ENCODE data around the gene DLGAP1.

Gene DLGAP1

GRCh38 chr18:4224031-4224704 lies 230.9 kb downstream of the DLGAP1 start:
- Histone ChIP-seq H3K18ac (ENCODE audit: low read length) (no peak overlapping the region), H2BK15ac (ENCODE audit: low read length) (no peak overlapping the region), H3K4ac (ENCODE audit: low read length) (no peak overlapping the region), H3K14ac (ENCODE audit: low read length) (no peak overlapping the region), H3K9ac (ENCODE audit: low read depth, low read length, poor library complexity) (no peak overlapping the region), H3K27me3 (ENCODE audit: control insufficient read depth in 3 of 3, insufficient read depth in 3 of 3, low read depth in 1 of 3, low read length in 3 of 3) (no peaks in the 10 kb centered on the region), H2BK12ac (ENCODE audit: low read length) (no peak overlapping the region), H4K8ac (ENCODE audit: low read depth, low read length) (no peak overlapping the region), H2BK5ac (ENCODE audit: low read length) (no peak overlapping the region), H4K91ac (ENCODE audit: low read depth, low read length, poor library complexity) (no peak overlapping the region), H3K4me1 (ENCODE audit: control insufficient read depth in 2 of 2, insufficient read depth in 1 of 2, low read depth in 1 of 2, low read length in 2 of 2) (no peaks in the 10 kb centered on the region), H3K4me2 (ENCODE audit: insufficient read depth, low read length, poor library complexity, severe bottlenecking) (no peak overlapping the region), H3K79me1 (ENCODE audit: low read depth, low read length) (no peaks in the 10 kb centered on the region), H3K4me3 (ENCODE audit: low read length in 2 of 2) (no peak overlapping the region), H3K36me3 (replicated peaks in 1 of 2; ENCODE audit: control insufficient read depth in 2 of 2, insufficient read depth in 2 of 2, low read length in 2 of 2) (no peaks in the 10 kb centered on the region), H3K23ac (ENCODE audit: low read depth, low read length, poor library complexity) (no peak overlapping the region), H2AK5ac (ENCODE audit: low read depth, low read length) (no peak overlapping the region), H3K27ac (replicated peaks; ENCODE audit: low read length) (no peak overlapping the region), H2AFZ (ENCODE audit: low read length) (no peak overlapping the region), H3K9me3 (replicated peaks in 1 of 2; ENCODE audit: control insufficient read depth in 2 of 2, insufficient read depth in 1 of 2, low read depth in 1 of 2, low read length in 2 of 2) (no peaks in the 10 kb centered on the region), H2BK120ac (ENCODE audit: low read depth, low read length) (no peak overlapping the region)
- DNase-seq (ENCODE audit: low spot score): no peak
- no CpG with 5 or more reads among the region's 4 CpGs for WGBS, 2 donors (ENCODE audit: extremely low coverage in 2 of 2, insufficient read length in 2 of 2, insufficient replicate concordance in 1 of 2)

DNA sequence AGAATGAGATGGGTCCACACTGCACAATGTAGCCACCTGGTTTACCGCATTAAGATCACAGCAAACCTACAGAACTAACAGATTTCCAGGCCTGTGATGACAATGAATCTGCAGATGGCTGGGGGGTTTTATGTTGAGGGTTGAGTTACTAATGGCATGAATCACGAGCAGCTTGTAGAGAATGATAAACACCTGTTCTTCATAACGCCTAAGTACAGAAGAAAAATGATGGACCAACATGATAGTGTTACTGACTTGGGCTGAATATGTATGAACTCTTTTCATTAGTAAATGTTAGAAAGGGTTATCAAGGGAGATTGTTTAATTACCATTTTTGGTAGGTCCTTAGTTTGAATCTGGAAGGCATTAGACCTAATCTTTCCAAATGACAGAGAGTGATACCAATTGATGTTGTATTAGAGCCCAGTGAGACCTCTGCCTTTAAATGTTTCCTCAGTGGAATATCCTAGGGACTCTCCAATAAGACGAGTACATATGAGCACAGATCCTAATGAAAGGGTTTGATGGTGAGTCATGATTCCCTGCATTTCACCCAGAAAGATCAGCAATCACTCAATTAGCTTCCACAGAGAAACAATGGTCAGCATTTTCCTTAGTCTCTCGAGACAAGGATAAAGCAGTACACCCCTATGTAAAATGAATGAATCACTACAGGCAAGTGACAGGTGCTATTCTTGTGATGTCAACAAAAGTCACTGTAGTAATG lies 243.8 kb downstream of the DLGAP1 start:
- no peak overlapping the region for H3K18ac ChIP-seq (ENCODE audit: low read length)

GRCh38 chr18:4208366-4208765 lies 246.7 kb downstream of the DLGAP1 start:
- Histone ChIP-seq H2BK15ac (ENCODE audit: low read length) (no peak overlapping the region), H3K27me3 (ENCODE audit: control insufficient read depth in 3 of 3, insufficient read depth in 3 of 3, low read depth in 1 of 3, low read length in 3 of 3) (no peaks in the 10 kb centered on the region), H3K14ac (ENCODE audit: low read length) (no peak overlapping the region), H3K23ac (ENCODE audit: low read depth, low read length, poor library complexity) (no peak overlapping the region), H3K4me1 (ENCODE audit: control insufficient read depth in 2 of 2, insufficient read depth in 1 of 2, low read depth in 1 of 2, low read length in 2 of 2) (peaks cover 2 to 3% of the 10 kb centered on the region in 2 donors), H3K9me3 (replicated peaks in 1 of 2; ENCODE audit: control insufficient read depth in 2 of 2, insufficient read depth in 1 of 2, low read depth in 1 of 2, low read length in 2 of 2) (no peaks in the 10 kb centered on the region), H2AK5ac (ENCODE audit: low read depth, low read length) (no peak overlapping the region), H3K79me1 (ENCODE audit: low read depth, low read length) (no peaks in the 10 kb centered on the region), H3K27ac (replicated peaks; ENCODE audit: low read length) (no peak overlapping the region), H4K8ac (ENCODE audit: low read depth, low read length) (no peak overlapping the region), H4K91ac (ENCODE audit: low read depth, low read length, poor library complexity) (no peak overlapping the region), H2AFZ (ENCODE audit: low read length) (no peak overlapping the region), H2BK120ac (ENCODE audit: low read depth, low read length) (no peak overlapping the region), H2BK12ac (ENCODE audit: low read length) (no peak overlapping the region), H3K36me3 (replicated peaks in 1 of 2; ENCODE audit: control insufficient read depth in 2 of 2, insufficient read depth in 2 of 2, low read length in 2 of 2) (no peaks in the 10 kb centered on the region), H3K4ac (ENCODE audit: low read length) (no peak overlapping the region), H2BK5ac (ENCODE audit: low read length) (no peak overlapping the region), H3K9ac (ENCODE audit: low read depth, low read length, poor library complexity) (no peak overlapping the region), H3K18ac (ENCODE audit: low read length) (no peak overlapping the region), H3K4me3 (ENCODE audit: low read length in 2 of 2) (no peak overlapping the region), H3K4me2 (ENCODE audit: insufficient read depth, low read length, poor library complexity, severe bottlenecking) (no peak overlapping the region)
- no CpG with 5 or more reads among the region's 1 CpG for WGBS, 2 donors (ENCODE audit: extremely low coverage in 2 of 2, insufficient read length in 2 of 2, insufficient replicate concordance in 1 of 2)
- no peak for DNase-seq (ENCODE audit: low spot score)

More for the DNA sequence above, 243.8 kb downstream of the DLGAP1 start:
- WGBS, 2 donors (ENCODE audit: extremely low coverage in 2 of 2, insufficient read length in 2 of 2, insufficient replicate concordance in 1 of 2): no CpG with 5 or more reads among the region's 5 CpGs
- Histone ChIP-seq H4K8ac (ENCODE audit: low read depth, low read length) (no peak overlapping the region), H3K9me3 (replicated peaks in 1 of 2; ENCODE audit: control insufficient read depth in 2 of 2, insufficient read depth in 1 of 2, low read depth in 1 of 2, low read length in 2 of 2) (no peaks in the 10 kb centered on the region), H2AFZ (ENCODE audit: low read length) (no peak overlapping the region), H3K27me3 (ENCODE audit: control insufficient read depth in 3 of 3, insufficient read depth in 3 of 3, low read depth in 1 of 3, low read length in 3 of 3) (no peaks in the 10 kb centered on the region), H2BK120ac (ENCODE audit: low read depth, low read length) (no peak overlapping the region), H2AK5ac (ENCODE audit: low read depth, low read length) (no peak overlapping the region), H3K4me3 (ENCODE audit: low read length in 2 of 2) (no peak overlapping the region), H3K9ac (ENCODE audit: low read depth, low read length, poor library complexity) (no peak overlapping the region), H3K23ac (ENCODE audit: low read depth, low read length, poor library complexity) (no peak overlapping the region), H3K4ac (ENCODE audit: low read length) (no peak overlapping the region), H3K27ac (replicated peaks; ENCODE audit: low read length) (no peak overlapping the region), H3K14ac (ENCODE audit: low read length) (no peak overlapping the region), H2BK5ac (ENCODE audit: low read length) (no peak overlapping the region), H3K4me2 (ENCODE audit: insufficient read depth, low read length, poor library complexity, severe bottlenecking) (no peak overlapping the region), H3K79me1 (ENCODE audit: low read depth, low read length) (no peaks in the 10 kb centered on the region), H4K91ac (ENCODE audit: low read depth, low read length, poor library complexity) (no peak overlapping the region), H3K36me3 (replicated peaks in 1 of 2; ENCODE audit: control insufficient read depth in 2 of 2, insufficient read depth in 2 of 2, low read length in 2 of 2) (no peaks in the 10 kb centered on the region), H2BK15ac (ENCODE audit: low read length) (no peak overlapping the region), H3K4me1 (ENCODE audit: control insufficient read depth in 2 of 2, insufficient read depth in 1 of 2, low read depth in 1 of 2, low read length in 2 of 2) (peaks cover 0 to 2% of the 10 kb centered on the region in 2 donors), H2BK12ac (ENCODE audit: low read length) (no peak overlapping the region)
- DNase-seq (ENCODE audit: low spot score): no peak

- H3K27me3 ChIP-seq (ENCODE audit: control insufficient read depth in 3 of 3, insufficient read depth in 3 of 3, low read depth in 1 of 3, low read length in 3 of 3): no peaks in the 10 kb centered on the region
- H3K18ac ChIP-seq (ENCODE audit: low read length): no peak overlapping the region
- H4K91ac ChIP-seq (ENCODE audit: low read depth, low read length, poor library complexity): no peak overlapping the region
- H3K23ac ChIP-seq (ENCODE audit: low read depth, low read length, poor library complexity): no peak overlapping the region
- no peak overlapping the region for H2AFZ ChIP-seq (ENCODE audit: low read length)
- no peak overlapping the region for H2AK5ac ChIP-seq (ENCODE audit: low read depth, low read length)
- no peaks in the 10 kb centered on the region for H3K9me3 ChIP-seq (replicated peaks in 1 of 2; ENCODE audit: control insufficient read depth in 2 of 2, insufficient read depth in 1 of 2, low read depth in 1 of 2, low read length in 2 of 2)
- H3K27ac ChIP-seq (replicated peaks; ENCODE audit: low read length): no peak overlapping the region
- DNase-seq (ENCODE audit: low spot score): no peak
- no peaks in the 10 kb centered on the region for H3K36me3 ChIP-seq (replicated peaks in 1 of 2; ENCODE audit: control insufficient read depth in 2 of 2, insufficient read depth in 2 of 2, low read length in 2 of 2)
- no peaks in the 10 kb centered on the region for H3K79me1 ChIP-seq (ENCODE audit: low read depth, low read length)
- no peak overlapping the region for H2BK12ac ChIP-seq (ENCODE audit: low read length)
- H2BK15ac ChIP-seq (ENCODE audit: low read length): no peak overlapping the region
- H3K4ac ChIP-seq (ENCODE audit: low read length): no peak overlapping the region
- no peak overlapping the region for H3K14ac ChIP-seq (ENCODE audit: low read length)
- no CpG with 5 or more reads among the region's 7 CpGs for WGBS, 2 donors (ENCODE audit: extremely low coverage in 2 of 2, insufficient read length in 2 of 2, insufficient replicate concordance in 1 of 2)
- no peak overlapping the region for H3K4me2 ChIP-seq (ENCODE audit: insufficient read depth, low read length, poor library complexity, severe bottlenecking)
- H3K9ac ChIP-seq (ENCODE audit: low read depth, low read length, poor library complexity): no peak overlapping the region
- no peak overlapping the region for H4K8ac ChIP-seq (ENCODE audit: low read depth, low read length)
- no peak overlapping the region for H2BK120ac ChIP-seq (ENCODE audit: low read depth, low read length)
- no peak overlapping the region for H3K4me3 ChIP-seq (ENCODE audit: low read length in 2 of 2)
- peaks cover 2 to 3% of the 10 kb centered on the region in 2 donors for H3K4me1 ChIP-seq (ENCODE audit: control insufficient read depth in 2 of 2, insufficient read depth in 1 of 2, low read depth in 1 of 2, low read length in 2 of 2)
- H2BK5ac ChIP-seq (ENCODE audit: low read length): no peak overlapping the region
Observed at GRCh38 chr18:4207383-4207985, 247.6 kb downstream of the DLGAP1 start.

Measured in neuronal stem cell (in vitro differentiated cells).